ENCODE results near the gene ARMH1. TPM values are rescaled to one million over a fixed set of nuclear protein-coding genes. Genes with fewer than 3 reads are reported as not detected.
A peak's percentile ranks its signal among the peaks of the same experiment; 100 is the strongest.

ARMH1 gene
- total RNA-seq, 1 experiment from 2014 or later: 0.15 TPM

DNA sequence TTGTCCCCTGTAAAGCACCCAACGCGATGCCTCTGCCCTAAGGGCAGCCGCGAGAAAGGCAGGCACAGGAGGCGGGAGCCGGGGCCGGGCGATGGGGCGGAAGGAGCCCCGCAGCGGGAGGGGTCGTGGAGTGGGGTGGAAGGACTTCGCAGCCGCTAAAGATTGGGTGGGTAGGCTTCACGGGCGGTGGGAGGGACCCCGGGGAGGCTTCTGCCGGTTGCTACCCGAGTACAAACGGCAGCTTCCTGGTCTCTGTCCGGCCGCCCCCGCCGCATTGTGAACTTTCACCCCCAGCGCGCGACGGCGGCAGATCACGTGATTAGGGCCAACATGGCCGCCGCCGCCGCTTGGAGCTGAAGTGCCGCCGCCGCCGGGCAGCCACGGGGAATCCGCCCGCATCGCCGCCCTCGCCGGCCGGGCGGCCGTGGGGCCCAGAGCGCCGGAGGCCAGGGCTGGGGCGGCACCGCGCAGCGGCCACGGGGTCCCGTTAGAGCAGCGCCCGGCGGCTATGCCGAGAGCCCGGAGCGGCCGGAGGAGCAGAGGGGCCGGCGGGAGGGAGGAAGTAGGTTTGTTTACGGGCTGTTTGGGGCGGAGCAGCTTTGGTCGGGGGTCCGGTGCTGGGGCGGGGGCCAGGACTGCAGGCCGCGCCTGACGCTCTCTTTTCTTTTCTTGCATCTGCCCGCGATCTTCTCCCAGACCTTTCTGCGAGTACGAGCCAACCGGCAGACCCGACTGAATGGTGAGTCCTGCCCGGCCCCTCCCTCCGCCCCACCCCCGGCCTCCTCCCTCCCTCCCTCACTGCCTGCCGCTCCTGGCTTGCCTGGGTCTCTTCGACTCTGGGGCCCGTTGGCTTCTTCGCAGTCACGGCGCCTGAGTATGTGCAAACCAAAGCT, 42.6 kb upstream of the ARMH1 start:
- ATAC-seq (peak; percentile 78), DNase-seq (peak; percentile 64)
- Histone ChIP-seq H3K9ac (ENCODE audit: low read length) (peak overlapping the region; percentile 87), H3K4me3 (ENCODE audit: low read length) (peak overlapping the region; percentile 80), H3F3A (ENCODE audit: low read length, unreplicated experiment) (peaks cover 14% of the 10 kb centered on the region), H3K36me3 (ENCODE audit: low read depth, low read length) (peaks cover 14% of the 10 kb centered on the region; the same call in 1 of the 2 replicates), H3K9me3 (ENCODE audit: low read length) (no peaks in the 10 kb centered on the region), H3K79me2 (ENCODE audit: low read length) (peaks cover 22% of the 10 kb centered on the region), H3K9me2 (replicated peaks; ENCODE audit: low read length) (no peaks in the 10 kb centered on the region), H3K27me3 (ENCODE audit: low read length) (no peaks in the 10 kb centered on the region), H3K4me2 (ENCODE audit: low read length) (peak overlapping the region; percentile 96), H3K4me1 (ENCODE audit: insufficient read depth, low read length) (peaks cover 47% of the 10 kb centered on the region), H4K20me1 (ENCODE audit: low read length) (no peaks in the 10 kb centered on the region), H3K27ac (ENCODE audit: low read length) (peak overlapping the region; percentile 77), H2AFZ (ENCODE audit: low read length) (peak overlapping the region; percentile 85)
- BruUV-seq (replicated peaks): no TSS peak
- ChIA-PET POLR2A (ENCODE audit: unreplicated experiment) (interaction anchor here (0.6 kb wide), 1 partner anchor 1165 kb away, joined by 3 read pairs; no protein-coding TSS in a partner anchor), CTCF (interaction anchor here (1.5 kb wide), 1 partner anchor 21 kb away, joined by 5 read pairs; no protein-coding TSS in a partner anchor)
- intact Hi-C loops (cut with micrococcal nuclease): no loop called here
- TF ChIP-seq EZH2 (IDR thresholded peaks at IDR 0.05; ENCODE audit: low read length, unreplicated experiment) (no peak), EZH2phosphoT487 (IDR thresholded peaks at IDR 0.05; ENCODE audit: borderline replicate concordance, low read length) (no peak)
- TF ChIP-seq, protein P1, sequence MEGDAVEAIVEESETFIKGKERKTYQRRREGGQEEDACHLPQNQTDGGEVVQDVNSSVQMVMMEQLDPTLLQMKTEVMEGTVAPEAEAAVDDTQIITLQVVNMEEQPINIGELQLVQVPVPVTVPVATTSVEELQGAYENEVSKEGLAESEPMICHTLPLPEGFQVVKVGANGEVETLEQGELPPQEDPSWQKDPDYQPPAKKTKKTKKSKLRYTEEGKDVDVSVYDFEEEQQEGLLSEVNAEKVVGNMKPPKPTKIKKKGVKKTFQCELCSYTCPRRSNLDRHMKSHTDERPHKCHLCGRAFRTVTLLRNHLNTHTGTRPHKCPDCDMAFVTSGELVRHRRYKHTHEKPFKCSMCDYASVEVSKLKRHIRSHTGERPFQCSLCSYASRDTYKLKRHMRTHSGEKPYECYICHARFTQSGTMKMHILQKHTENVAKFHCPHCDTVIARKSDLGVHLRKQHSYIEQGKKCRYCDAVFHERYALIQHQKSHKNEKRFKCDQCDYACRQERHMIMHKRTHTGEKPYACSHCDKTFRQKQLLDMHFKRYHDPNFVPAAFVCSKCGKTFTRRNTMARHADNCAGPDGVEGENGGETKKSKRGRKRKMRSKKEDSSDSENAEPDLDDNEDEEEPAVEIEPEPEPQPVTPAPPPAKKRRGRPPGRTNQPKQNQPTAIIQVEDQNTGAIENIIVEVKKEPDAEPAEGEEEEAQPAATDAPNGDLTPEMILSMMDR (conservative IDR thresholded peaks at IDR 0.05; ENCODE audit: low read depth, low read length): no peak

DNA sequence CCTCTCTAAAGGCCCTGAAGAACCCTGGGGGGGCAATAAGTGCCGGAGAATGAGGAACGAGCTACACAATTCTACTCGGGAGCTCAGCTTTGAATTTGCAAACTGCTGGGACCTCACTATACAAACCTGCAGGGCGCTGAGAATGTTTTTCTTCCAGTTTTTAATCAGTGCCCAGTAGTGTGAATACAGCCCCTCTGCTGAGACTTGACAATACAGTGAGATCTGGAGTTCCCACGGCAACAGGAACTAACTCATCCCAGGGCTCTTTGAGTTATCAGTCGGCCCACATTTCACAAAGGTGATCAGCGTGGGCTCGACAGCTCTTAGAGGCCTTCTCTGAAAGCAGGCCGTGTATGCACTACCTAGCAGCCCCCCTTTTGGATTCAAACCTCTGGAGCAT, 41.9 kb upstream of the ARMH1 start:
- Histone ChIP-seq H3K27ac (ENCODE audit: low read length) (peak overlapping the region; percentile 77), H3K9me2 (replicated peaks; ENCODE audit: low read length) (no peaks in the 10 kb centered on the region), H3K27me3 (ENCODE audit: low read length) (no peaks in the 10 kb centered on the region), H3K79me2 (ENCODE audit: low read length) (peaks cover 22% of the 10 kb centered on the region), H2AFZ (ENCODE audit: low read length) (peak overlapping the region; percentile 73), H4K20me1 (ENCODE audit: low read length) (no peaks in the 10 kb centered on the region), H3K4me1 (ENCODE audit: insufficient read depth, low read length) (peaks cover 53% of the 10 kb centered on the region), H3K9me3 (ENCODE audit: low read length) (no peaks in the 10 kb centered on the region), H3K4me2 (ENCODE audit: low read length) (peak overlapping the region; percentile 96), H3F3A (ENCODE audit: low read length, unreplicated experiment) (peaks cover 14% of the 10 kb centered on the region), H3K4me3 (ENCODE audit: low read length) (peak overlapping the region; percentile 80), H3K9ac (ENCODE audit: low read length) (peak overlapping the region; percentile 87), H3K36me3 (ENCODE audit: low read depth, low read length) (peaks cover 14% of the 10 kb centered on the region; the same call in 1 of the 2 replicates)
- CTCF ChIA-PET: interaction anchor here (1.5 kb wide), 1 partner anchor 20 kb away, joined by 5 read pairs; no protein-coding TSS in a partner anchor
- TF ChIP-seq EZH2 (IDR thresholded peaks at IDR 0.05; ENCODE audit: low read length, unreplicated experiment) (no peak), EZH2phosphoT487 (IDR thresholded peaks at IDR 0.05; ENCODE audit: borderline replicate concordance, low read length) (no peak)
- TF ChIP-seq, protein P1 (conservative IDR thresholded peaks at IDR 0.05; ENCODE audit: low read depth, low read length): no peak
- DNase-seq (no peak), ATAC-seq (peak; percentile 2; the same call in 1 of the 2 replicates)
- intact Hi-C loops (cut with micrococcal nuclease): no loop called here
- TSS peak; percentile 63 for BruUV-seq (replicated peaks)
- POLR2A ChIA-PET (ENCODE audit: unreplicated experiment): no interaction called here

Measured in PC-3 (cell line).